GM18508 (cell line): ENCODE measurements around the gene PRKACA.

Experiments used
- ATAC-seq: cut with Tn5 transposase; IDR thresholded peaks from one replicate; pipeline ENCODE4 v1.9.1; 2021; ENCODE audit warnings: moderate number of reproducible peaks; ENCODE audit not compliant: insufficient read depth, unreplicated experiment

The PRKACA gene

DNA sequence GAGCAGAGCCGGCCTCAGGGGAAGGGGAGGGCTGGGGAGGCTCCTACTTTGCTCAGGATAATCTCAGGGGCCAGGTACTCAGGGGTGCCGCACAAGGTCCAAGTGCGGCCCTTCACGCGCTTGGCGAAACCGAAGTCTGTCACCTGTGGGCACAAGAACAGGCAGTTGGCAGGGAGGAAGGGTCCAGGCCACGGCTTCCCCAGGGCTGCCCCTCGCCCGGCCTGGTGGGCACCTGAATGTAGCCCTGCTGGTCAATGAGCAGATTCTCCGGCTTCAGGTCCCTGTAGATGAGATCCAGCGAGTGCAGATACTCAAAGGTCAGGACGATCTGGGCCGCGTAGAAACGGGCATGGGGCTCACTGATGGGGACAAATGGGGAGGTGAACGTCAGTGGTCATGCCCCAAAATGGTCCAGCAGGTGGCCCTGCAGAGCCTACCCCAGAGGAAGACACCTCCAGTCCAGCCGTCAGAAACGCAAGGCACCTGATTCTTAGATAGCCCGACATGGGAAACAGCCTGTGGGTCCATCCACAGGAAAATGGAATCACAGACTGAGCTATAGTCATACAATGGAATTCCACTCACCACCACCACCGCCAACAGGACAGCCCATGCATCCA, 19.9 kb downstream of the PRKACA start:
- ATAC-seq = no peak

DNA sequence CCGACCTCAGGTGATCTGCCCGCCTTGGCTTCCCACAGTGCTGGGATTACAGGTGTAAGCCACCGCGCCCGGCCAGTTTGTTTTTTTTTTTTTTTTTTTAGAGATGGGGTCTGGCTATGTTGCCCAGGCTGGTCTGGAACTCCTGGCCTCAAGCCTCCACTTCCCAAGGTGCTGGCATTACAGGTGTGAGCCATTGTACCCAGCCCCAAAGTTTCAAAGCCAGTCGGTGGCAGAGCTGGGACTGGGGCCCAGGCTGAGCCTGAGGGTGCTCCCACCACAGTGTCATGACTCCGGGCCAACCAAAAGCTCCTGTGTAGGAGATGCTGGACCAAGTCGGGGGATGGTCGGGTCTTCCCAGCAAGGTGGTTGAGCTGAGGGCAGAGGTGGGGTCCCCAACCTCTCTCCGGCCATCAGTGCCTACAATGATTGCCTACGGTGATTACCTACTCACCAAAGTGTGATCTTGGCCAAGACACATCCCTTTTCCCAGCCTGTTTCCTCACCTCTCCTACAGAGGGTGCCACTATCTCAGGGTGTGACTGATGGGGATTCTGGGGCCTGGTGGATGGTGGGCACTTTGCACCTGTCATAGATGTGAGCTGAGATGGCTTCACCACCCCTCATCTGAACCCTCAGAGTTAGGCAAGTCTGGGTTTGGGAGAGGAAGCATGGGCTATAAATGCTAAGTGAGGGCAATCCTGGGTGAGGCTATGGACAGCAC, 21.1 kb downstream of the PRKACA start:
- ATAC-seq = no peak

DNA sequence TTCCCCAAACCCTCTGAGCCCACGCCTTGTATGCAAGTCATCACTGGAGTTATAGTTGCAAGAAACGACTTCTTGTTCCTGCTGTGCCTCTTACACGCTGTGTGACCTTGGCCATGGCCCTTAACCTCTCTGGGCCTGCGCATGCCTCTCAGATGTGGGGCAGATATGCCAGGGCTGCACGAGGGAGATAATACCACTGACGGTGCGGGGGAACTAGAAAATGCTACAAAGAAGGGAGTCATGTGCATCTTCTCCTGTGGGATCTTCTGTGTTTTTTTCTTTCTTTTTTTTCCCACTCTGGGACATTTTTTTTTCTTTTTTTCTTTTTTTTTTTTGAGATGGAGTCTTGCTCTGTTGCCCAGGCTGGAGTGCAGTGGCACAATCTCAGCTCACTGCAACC, 22.7 kb downstream of the PRKACA start:
- no peak for ATAC-seq

DNA sequence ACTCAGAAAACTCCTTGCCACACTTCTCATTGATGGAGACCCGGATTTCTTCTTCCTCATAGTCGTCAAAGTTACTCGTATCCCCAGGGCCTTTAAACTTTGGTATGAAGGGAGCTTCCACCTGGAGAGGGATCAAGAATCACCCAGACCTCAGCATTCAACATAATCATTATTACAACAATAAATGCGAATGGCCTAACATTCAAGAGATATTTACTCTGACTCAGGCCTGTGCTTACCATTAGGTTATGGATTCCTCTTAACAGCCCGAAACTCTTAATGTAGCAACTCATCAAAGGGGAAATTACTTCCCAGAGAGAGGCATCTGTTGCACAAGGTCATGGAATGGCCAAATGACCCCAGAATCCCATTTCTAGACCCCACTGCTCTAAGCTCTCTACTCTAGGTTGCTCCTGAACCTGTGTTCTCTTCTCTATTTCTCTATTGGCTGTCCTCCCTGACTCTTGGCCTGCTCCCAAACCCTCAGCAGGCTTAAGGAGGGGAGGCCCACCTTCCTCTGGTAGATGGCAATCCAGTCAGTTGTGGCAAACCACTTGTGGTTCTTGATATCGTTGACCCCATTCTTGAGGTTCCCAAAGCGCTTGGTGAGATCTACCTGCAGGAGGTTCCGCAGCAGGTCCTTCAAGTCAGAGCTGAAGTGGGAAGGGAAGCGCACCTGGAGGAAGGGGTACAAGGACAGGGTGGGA, 24.3 kb downstream of the PRKACA start:
- ATAC-seq = no peak

DNA sequence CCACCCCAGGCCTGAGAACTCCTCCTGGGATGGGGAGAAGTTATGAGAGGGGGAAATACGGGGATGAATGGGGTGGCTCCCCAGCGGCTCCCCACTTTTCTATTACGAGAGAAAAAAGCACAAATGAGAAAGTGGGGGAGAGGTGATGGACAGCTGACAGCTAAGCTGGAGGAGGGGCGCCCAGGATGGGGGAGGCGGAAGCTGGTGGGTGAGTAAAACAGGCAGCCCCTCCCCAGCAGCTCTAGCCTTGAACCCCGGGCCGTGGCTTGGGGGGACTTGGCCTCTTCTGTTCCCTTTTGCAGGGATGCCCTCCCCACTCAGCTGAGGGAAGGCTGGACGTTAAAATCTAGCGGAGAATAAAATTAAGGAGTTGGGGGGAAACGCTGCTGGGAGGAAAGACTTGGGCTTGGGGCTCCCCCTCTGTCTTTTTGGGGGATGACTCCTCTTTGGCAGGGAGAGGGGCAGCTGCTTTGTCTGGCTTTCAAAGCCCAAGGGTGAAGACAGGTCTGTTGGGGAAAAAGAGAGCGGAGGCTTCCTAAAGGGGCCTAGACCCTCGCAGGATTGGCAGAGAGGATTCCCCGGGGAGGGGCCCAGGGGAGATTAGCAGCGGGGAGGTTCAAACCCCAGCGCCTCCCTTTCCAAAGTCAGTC, 25.6 kb downstream of the PRKACA start:
- no peak for ATAC-seq

DNA sequence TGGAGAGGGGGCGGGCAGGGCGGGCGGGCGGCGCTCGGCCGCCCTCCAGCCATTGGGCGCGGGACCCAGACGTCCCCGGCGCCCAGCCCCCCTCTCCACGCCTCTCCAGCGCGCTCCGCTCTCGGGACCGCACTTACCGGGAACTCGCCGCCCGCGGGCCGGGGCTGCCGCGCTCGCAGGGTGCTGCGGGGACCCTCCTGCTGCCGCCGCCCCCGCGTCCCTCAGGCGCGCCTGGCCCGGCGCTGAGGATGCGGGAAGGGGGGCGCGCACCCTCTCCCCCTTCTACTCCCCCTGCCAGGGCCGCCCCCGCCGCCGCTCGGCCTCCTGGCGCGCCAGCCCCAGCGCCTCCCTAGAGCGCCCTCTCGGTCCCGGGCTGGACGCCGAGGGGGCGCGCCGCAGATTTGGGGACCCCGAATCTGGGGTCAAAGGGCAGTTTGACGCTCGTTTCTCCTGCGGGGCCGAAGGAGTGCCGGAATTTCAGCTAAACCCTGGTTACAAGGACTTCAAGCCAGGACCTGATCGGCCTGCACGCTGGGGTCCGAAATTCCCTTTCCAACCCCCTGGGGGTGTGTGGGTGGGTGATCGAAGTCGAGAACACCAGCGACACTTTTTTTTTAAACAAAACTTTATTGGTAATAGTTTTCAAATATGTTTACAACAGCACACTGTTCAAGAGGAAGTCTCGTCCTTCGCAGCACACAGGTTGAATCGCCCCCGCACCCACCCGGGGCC, 26.3 kb downstream of the PRKACA start:
- ATAC-seq = no peak

DNA sequence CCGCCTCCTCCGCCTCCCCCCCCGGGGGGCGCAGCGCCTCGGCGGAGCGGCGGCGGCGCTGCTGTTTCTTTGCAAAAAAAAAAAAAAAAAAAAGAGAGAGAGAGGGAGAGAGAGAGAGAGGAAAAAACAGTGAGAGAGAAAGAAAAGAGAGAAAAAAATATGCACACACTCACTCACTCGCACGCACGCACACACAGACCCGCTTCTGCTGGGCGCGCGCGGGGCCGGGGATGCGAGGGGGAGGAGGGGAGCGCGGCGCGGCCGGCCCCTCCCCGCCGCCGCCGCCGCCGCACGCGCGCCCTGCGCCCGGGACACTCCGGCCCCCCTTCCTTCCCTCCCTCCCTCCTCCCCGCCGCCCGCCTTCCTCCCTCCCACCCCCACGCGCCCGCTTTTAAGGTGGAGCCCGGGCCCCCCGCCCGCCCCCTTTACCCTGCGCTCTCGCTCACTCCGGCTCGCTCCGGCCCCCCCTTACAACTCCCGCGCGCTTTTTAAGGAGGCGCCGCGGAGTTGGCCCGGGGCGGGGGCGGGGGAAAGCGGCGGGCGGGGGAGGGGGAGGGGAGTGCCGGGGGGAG, 27.0 kb downstream of the PRKACA start, which contains the start of gene SAMD1:
Gene SAMD1 (minus strand): TSS at position 243 of the 572 bp plus-strand sequence.
- no peak for ATAC-seq

DNA sequence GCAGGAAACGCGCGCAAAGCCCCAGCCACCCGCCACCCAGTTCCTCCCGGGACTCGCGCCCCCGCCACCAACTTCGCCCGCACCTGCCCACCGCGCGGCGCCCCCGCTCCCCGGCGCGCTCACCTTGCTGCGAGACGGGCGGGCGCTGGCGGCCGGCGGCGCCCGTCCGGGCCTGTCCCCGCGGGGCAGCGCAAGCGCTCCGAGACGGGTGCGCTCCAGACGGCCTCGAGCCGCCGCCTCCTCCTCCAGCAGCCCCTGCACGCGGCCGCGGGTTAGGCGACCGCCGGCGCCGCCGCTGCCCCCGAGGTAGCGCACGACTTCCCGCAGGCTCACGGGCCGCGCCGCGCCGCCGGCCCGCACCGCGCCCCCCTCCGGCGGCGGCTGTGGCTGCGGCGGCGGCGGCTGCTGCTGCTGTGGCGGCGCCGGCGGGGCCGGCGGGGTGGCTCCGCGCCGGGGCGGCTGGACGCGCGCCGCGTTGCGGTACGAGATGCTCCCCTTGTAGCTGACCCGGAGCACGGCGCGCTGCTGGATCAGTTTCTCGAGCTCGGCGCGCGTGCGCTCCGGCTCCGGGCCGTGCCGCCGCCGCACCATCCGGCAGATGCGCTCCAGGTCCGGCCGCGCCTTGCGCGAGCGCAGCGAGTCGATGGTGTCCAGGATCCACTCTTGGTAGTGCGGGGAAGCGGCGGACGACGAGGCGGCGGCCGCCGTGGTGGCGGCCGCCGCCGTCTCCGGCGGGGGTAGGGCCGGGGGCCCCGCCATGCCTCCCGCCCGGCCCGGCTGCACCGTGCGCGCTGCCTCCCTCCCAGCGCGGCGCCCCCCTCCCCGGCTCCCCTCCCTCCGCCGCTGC, 27.7 kb downstream of the PRKACA start:
- ATAC-seq = no peak

DNA sequence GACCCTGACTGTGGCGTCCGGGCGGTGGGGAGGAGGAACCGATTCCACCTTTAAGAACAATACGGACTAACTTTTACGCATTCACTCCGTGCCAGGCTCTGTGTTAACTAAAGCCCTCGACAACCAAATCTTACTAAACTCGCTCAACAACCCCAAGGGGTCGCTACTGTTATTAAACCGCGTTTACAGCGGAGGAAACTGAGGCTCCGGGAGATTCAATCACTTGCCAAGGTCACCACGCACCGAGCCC, 28.2 kb downstream of the PRKACA start:
- no peak for ATAC-seq

DNA sequence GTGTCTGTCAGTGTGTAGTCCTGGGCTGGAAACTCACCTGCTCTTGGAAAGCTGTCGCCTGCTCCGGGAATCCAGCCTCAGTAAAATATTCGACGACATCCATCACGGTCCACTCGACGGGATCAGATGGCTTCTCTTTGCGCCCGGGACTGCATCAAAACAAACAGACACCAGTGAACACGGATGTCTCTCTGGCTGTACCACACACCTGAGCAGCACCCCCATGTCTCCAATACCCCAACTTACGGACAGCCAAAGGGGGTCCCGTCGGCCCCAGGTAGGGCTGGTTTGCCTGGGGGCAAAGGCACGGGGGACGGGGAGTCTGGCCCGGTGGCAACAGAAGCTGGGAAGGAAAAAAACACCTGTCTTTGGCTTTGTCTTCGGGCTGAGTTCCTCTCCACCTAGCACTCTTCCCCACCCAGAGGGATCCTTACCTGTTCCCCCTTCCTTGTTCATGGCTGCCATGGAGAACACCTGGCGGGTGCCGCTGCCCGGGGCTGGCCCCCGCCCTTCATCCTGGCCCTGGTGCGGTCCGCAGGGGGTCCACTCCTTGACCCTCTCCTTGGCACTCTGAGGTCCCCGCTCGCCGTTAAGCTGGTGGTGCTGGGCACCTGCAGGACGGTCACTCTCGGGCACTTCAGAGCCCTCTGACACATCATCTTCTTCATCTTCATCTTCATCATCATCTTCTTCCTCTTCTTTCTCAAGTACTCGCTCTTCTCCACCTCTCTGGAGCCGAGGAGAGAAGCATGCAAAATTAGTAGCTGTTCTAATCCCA, 28.7 kb downstream of the PRKACA start:
- ATAC-seq = no peak

DNA sequence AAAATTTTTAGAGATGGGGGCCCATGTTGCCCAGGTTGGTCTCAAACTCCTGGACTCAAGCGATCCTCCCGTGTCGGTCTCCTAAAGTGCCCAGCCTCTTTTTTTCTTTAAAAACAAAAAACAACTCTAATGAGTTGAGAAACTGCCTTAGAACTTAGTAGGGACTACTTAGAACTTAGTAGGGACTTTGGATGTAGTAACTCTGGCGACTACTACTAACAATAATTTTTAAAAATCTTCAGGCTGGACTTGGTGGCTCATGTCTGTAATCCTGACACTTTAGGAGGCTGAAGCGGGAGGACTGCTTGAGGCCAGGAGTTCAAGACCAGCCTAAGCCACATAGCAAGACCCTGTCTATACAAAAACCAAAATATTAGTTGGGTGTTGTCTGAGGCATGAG, 31.5 kb downstream of the PRKACA start:
- no peak for ATAC-seq

DNA sequence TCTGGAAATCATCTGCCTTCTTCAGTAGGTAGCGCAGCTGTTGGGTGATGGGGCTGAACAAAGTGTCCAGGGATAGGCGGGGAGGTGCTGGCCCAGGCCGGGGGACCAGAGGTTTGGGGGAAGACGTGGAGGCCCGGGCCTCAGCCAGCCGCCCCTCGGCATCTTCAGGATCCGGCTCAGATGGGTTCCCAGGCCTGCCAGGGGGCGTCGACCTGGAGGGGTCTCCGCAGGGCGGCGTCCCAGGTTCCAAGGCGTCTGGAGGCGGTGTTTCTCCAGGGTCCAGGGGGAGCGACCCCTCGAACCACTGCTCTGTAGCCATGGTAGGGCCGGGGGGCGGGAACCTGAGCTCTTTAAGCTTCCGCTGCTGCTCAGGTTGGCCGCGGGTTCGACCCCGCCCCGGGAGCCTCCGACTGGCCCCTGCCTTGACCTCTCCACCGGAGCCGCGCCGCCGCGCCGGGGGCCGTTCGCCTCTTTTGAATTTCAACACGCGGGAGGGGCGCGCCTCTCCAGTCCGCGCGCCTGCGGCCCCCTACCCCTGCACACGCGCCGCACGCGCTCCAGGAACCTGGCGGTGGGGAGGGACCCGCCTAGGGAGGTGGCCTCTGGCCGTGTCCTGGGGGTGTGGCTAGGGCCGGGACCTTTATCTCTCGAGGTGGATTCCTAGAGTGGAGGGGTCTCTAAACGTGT, 32.1 kb downstream of the PRKACA start, which contains the start of gene C19orf67:
Gene C19orf67 (minus strand): TSS at position 475 of the 687 bp plus-strand sequence. CDS start 156 bp downstream, at position 319.
- no peak for ATAC-seq

DNA sequence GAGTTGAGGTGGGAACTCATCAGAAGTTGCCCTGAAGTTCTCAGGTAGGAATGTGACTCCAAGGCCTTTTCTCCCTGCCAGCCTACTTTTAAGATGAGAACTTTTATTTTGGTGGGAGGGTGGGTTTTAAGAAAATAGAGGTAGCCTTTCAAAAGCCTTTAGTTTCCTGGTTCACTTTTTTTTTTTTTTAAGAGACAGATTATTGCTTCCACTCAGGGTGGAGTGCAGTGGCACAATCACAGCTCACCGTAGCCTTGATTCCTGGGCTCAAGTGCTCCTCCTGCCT, 34.9 kb downstream of the PRKACA start:
- no peak for ATAC-seq

DNA sequence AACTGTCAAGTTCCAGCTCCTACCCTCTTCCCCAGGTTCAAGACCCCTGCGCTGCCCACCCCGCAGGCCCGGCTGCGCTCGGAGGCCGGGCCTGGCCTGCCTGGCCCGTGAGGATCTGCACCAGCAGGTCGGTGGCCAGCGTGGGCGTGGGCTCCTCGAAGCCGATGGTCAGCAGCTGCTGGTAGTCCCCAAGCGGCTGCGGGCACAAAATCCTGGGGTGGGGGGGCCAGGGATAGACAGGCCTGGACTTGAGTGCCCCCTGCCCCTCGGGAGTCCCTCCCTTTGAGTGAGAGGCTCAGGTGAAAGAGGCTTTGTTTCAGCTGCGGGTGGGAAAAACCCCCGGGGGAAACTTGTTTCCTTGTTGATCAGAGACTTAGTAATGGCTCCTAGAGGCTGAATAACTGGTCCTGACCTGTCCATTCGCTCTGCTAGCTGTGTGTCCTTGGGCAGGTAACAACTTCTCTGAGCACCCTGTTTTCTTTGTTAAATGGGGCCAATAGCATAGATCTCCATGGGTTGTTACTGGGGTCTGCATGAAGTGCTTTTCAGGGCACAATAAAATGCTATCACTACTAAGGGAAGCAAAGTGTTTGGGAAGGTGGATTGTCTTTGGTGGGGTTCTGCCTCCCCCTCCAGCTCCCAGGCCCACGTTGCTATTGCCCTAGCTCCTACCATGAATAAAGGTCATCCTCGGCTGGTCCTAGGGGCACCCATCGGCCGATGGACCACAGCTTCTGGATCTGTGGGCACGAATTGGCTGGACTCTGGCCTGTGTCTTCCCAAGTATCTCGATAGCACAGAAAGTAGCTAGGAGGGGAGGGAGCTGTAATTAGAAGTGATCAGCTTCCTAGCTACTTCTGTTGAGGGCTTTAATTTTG, 35.5 kb downstream of the PRKACA start:
- no peak for ATAC-seq

DNA sequence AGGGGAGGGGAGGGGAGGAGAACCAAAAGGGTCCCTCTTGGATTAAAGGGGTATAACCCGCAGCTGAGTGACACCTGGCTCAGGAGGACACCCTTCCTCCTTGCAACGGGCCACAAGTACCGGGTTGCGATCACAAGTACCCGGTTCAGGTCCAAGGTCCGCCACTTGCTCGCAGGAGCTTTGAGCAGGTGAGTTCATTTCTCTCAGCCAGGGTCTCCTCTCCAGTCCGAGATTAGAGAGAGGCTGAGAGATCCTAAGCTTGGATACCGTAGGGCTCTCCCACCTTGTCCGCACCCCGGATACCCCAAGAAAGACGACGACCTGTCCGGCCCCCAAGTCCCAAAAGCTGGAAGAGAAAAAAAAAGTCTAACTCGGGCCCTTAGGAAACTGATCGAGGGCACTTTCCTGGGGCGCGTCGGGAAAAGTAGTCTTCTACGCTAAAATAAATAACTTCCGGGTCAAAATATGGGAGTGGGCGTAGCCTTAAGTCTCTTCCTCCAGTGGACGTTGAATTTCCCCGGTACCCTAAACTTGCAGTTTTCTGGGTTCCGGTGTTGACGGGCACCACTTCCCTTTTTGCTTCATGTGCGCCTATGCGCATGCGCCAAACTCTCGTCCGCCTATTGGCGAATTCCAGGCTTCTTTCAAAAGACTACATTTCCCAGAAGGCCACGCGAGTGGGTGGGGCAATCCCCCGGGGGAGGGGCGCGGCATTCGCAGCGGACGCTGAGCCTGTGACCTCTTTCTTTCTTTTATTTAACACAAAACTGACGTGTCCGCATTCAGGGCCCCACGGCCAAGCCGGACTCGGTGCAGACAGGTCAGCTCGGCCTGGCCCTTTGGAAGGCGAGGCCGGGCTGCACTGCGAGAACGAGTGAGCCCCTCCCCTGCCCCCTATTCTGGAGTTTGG, 36.4 kb downstream of the PRKACA start:
- ATAC-seq = peak; percentile 63

DNA sequence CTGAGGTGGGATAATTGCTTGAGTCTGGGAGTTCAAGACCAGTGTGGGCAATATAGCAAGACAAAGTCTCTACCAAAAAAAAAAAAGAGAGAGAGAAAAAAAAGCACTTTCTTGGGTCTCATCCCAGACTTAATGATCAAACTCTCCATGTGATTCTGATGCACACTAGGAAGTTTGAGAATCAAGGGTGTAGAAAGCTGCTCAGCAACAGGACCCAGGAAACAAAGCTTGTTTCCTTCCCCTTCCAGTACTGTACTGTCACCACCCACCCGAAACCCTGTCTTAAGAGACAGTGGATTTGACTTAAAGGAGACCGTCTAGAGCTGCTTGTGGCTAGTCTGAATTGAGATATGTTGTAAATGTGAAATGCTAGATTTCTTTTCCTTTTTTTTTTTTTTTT, 39.2 kb downstream of the PRKACA start:
- ATAC-seq = no peak
